ENCODE results near the gene DAPK2.

GRCh38 chr15:63972801-63973200 is 73.5 kb downstream of the DAPK2 start:
- TF ChIP-seq PATZ1 (CRISPR knock-in tag; IDR thresholded peaks at IDR 0.05; ENCODE audit: borderline replicate concordance) = no peak
- TF ChIP-seq ZNF8 (CRISPR knock-in tag; IDR thresholded peaks at IDR 0.05) = no peak
- no peak for TF ChIP-seq ZNF70 (CRISPR knock-in tag; IDR thresholded peaks at IDR 0.05)
- no peak for TF ChIP-seq ARNTL (CRISPR knock-in tag; IDR thresholded peaks at IDR 0.05; ENCODE audit: borderline replicate concordance, low read depth)
- no peak for TF ChIP-seq ZFP30 (CRISPR knock-in tag; IDR thresholded peaks at IDR 0.05)
- no peak for TF ChIP-seq CREB5 (CRISPR knock-in tag; IDR thresholded peaks at IDR 0.05; ENCODE audit: low read depth)
- no peak for TF ChIP-seq ZC3H10 (CRISPR knock-in tag; IDR thresholded peaks at IDR 0.05)
- no peak for TF ChIP-seq ISL1 (CRISPR knock-in tag; IDR thresholded peaks at IDR 0.05)
- no peak for TF ChIP-seq TSHZ2 (CRISPR knock-in tag; IDR thresholded peaks at IDR 0.05)
- no peak for TF ChIP-seq CSDC2 (CRISPR knock-in tag; IDR thresholded peaks at IDR 0.05)
- no peak for TF ChIP-seq OSR1 (CRISPR knock-in tag; IDR thresholded peaks at IDR 0.05)
